Liver (tissue), 9 donors: ENCODE results near the gene TMEM108. TPM values are rescaled to one million over a fixed set of nuclear protein-coding genes. Genes with fewer than 3 reads are reported as not detected.

Experiments used
- DNase-seq: peaks from one replicate; pipeline ENCODE4 v3.0.0-alpha.2; 2017; ENCODE audit warnings: low spot score
- H3K27ac ChIP-seq, 2 donors: one replicate each; pipeline ENCODE4 v1.7.0; 2013; ENCODE audit warnings: inconsistent platforms in 2 of 2, low read length in 2 of 2, control low read depth in 1 of 2, low read depth in 1 of 2, mild to moderate bottlenecking in 1 of 2
- H3K27me3 ChIP-seq, 4 donors: one replicate each; pipeline versions ENCODE4 v1.6.1 to v1.7.0; 2013; ENCODE audit warnings: low read length in 3 of 4, inconsistent platforms in 1 of 4, mild to moderate bottlenecking in 1 of 4, moderate library complexity in 1 of 4; ENCODE audit not compliant: control insufficient read depth in 4 of 4, insufficient read depth in 4 of 4
- H3K36me3 ChIP-seq, 4 donors: one replicate each; pipeline versions ENCODE4 v1.6.1 to v1.7.0; 2013; ENCODE audit warnings: low read length in 3 of 4, mild to moderate bottlenecking in 3 of 4, low read depth in 1 of 4, moderate library complexity in 1 of 4; ENCODE audit not compliant: control insufficient read depth in 4 of 4, insufficient read depth in 3 of 4
- H3K4me1 ChIP-seq, 4 donors: one replicate each; pipeline versions ENCODE4 v1.6.1 to v1.7.0; 2013; ENCODE audit warnings: low read length in 3 of 4, mild to moderate bottlenecking in 3 of 4, moderate library complexity in 1 of 4; ENCODE audit not compliant: control insufficient read depth in 4 of 4, insufficient read depth in 4 of 4
- H3K4me3 ChIP-seq, 3 donors: one replicate each; pipeline versions ENCODE4 v1.6.1 to v1.7.0; 2013; ENCODE audit warnings: low read length in 3 of 3, control low read depth in 1 of 3, low read depth in 1 of 3, mild to moderate bottlenecking in 1 of 3
- H3K9ac ChIP-seq, 2 donors: one replicate each; pipeline ENCODE4 v1.7.0; 2013; ENCODE audit warnings: low read length in 2 of 2, mild to moderate bottlenecking in 2 of 2, moderate library complexity in 2 of 2, control low read depth in 1 of 2, low read depth in 1 of 2
- H3K9me3 ChIP-seq, 4 donors: one replicate each; pipeline versions ENCODE4 v1.6.1 to v1.7.0; 2013; ENCODE audit warnings: low read length in 3 of 4; ENCODE audit not compliant: control insufficient read depth in 4 of 4
- ATF3 ChIP-seq: IDR thresholded peaks from 2 replicates; pipeline ENCODE4 v1.6.1; 2016; ENCODE audit warnings: antibody characterized with exemption
- EGR1 ChIP-seq, 2 donors: IDR thresholded peaks; 2 replicates each; pipeline ENCODE4 v1.6.1; 2016 to 2018; ENCODE audit warnings: antibody characterized with exemption in 2 of 2, low read depth in 2 of 2
- FOXA1 ChIP-seq: IDR thresholded peaks from 2 replicates; pipeline ENCODE4 v1.6.1; 2016; ENCODE audit warnings: antibody characterized with exemption
- FOXA2 ChIP-seq: IDR thresholded peaks from 2 replicates; pipeline ENCODE4 v1.6.1; 2016; ENCODE audit warnings: antibody characterized with exemption
- GABPA ChIP-seq, 2 donors: IDR thresholded peaks in 1 of 2; conservative IDR thresholded peaks in 1 of 2; 2 replicates each; pipeline ENCODE4 v1.6.1; 2016; ENCODE audit warnings: antibody characterized with exemption in 2 of 2, mild to moderate bottlenecking in 1 of 2, moderate library complexity in 1 of 2
- HNF4A ChIP-seq, 2 donors: conservative IDR thresholded peaks; 2 replicates each; pipeline ENCODE4 v1.6.1; 2016; ENCODE audit warnings: antibody characterized with exemption in 2 of 2, mild to moderate bottlenecking in 2 of 2
- HNF4G ChIP-seq: IDR thresholded peaks from 2 replicates; pipeline ENCODE4 v1.6.1; 2016; ENCODE audit warnings: antibody characterized with exemption
- JUND ChIP-seq, 2 donors: IDR thresholded peaks; 2 replicates each; pipeline ENCODE4 v1.6.1; 2016; ENCODE audit warnings: antibody characterized with exemption in 2 of 2
- NR2F2 ChIP-seq: IDR thresholded peaks from 2 replicates; pipeline ENCODE4 v1.6.1; 2016; ENCODE audit warnings: antibody characterized with exemption
- RAD21 ChIP-seq, 2 donors: IDR thresholded peaks; 2 replicates each; pipeline ENCODE4 v1.6.1; 2016; ENCODE audit warnings: antibody characterized with exemption in 2 of 2, mild to moderate bottlenecking in 2 of 2
- RXRA ChIP-seq, 2 donors: IDR thresholded peaks; 2 replicates each; pipeline ENCODE4 v1.6.1; 2017 to 2018; ENCODE audit warnings: antibody characterized with exemption in 2 of 2, mild to moderate bottlenecking in 1 of 2
- SP1 ChIP-seq: IDR thresholded peaks from 2 replicates; pipeline ENCODE4 v1.6.1; 2018; ENCODE audit warnings: antibody characterized with exemption, mild to moderate bottlenecking
- TAF1 ChIP-seq: conservative IDR thresholded peaks from 2 replicates; pipeline ENCODE4 v1.6.1; 2016; ENCODE audit warnings: antibody characterized with exemption, mild to moderate bottlenecking
- YY1 ChIP-seq: IDR thresholded peaks from 2 replicates; pipeline ENCODE4 v1.6.1; 2016; ENCODE audit warnings: antibody characterized with exemption, mild to moderate bottlenecking
- ZBTB33 ChIP-seq: IDR thresholded peaks from 2 replicates; pipeline ENCODE4 v1.6.1; 2016; ENCODE audit warnings: antibody characterized with exemption
- WGBS: extraction: QIAGEN DNeasy Blood & Tissue Kit; methylation state at CpG from one replicate; pipeline ENCODE4 v1.1.7; 2013; 5-methylcytosine and 5-hydroxymethylcytosine counted together
- polyA plus RNA-seq, 2 donors: library from polyadenylated mRNA; stranded (reverse) in 1 of 2; unstranded in 1 of 2; fragments of 200-250 nt in 1 of 2; fragments of >200 nt in 1 of 2; fragmentation: Nextera tagmentation in 1 of 2; extraction: Ambion mirVana in 1 of 2; gene quantifications; one replicate each; pipeline versions ENCODE4 v1.2.1 to v1.2.3, GENCODE V29; 2013 to 2015
- total RNA-seq, 2 donors: library from RNA; depleted of rRNA; stranded (reverse); fragments of >200 nt; gene quantifications; one replicate each; pipeline ENCODE4 v1.2.3, GENCODE V29; 2014
- TF ChIP-seq, protein P1 (sequence below): fragments of 150-350 bp; IDR thresholded peaks from 2 replicates; pipeline ENCODE4 v1.5.1; 2017; ENCODE audit warnings: improper control_type of control experiment, low read depth, low read length; ENCODE audit not compliant: missing input control
- TF ChIP-seq, protein P2 (sequence below): IDR thresholded peaks from 2 replicates; pipeline ENCODE4 v1.6.1; 2016; ENCODE audit warnings: antibody characterized with exemption
- TF ChIP-seq, protein P3 (sequence below): IDR thresholded peaks from 2 replicates; pipeline ENCODE4 v1.6.1; 2016; ENCODE audit warnings: antibody characterized with exemption, mild to moderate bottlenecking
- donor health status: healthy.
- donor health status: healthy.
- donor health status: healthy.
- donor health status: healthy.
- donor health status: healthy.

Gene TMEM108
- total and polyA plus RNA-seq, 4 donors: 0.05 to 0.10 TPM; not detected in 2

- Histone ChIP-seq H3K36me3 (no peaks in the 10 kb centered on the region), H3K9ac (no peak overlapping the region), H3K4me1 (no peaks in the 10 kb centered on the region), H3K27ac (no peak overlapping the region), H3K9me3 (no peaks in the 10 kb centered on the region), H3K4me3 (no peak overlapping the region), H3K27me3 (no peaks in the 10 kb centered on the region)
- 94% methylated on average over 4 of the region's 4 CpGs for WGBS
- TF ChIP-seq, protein P1, sequence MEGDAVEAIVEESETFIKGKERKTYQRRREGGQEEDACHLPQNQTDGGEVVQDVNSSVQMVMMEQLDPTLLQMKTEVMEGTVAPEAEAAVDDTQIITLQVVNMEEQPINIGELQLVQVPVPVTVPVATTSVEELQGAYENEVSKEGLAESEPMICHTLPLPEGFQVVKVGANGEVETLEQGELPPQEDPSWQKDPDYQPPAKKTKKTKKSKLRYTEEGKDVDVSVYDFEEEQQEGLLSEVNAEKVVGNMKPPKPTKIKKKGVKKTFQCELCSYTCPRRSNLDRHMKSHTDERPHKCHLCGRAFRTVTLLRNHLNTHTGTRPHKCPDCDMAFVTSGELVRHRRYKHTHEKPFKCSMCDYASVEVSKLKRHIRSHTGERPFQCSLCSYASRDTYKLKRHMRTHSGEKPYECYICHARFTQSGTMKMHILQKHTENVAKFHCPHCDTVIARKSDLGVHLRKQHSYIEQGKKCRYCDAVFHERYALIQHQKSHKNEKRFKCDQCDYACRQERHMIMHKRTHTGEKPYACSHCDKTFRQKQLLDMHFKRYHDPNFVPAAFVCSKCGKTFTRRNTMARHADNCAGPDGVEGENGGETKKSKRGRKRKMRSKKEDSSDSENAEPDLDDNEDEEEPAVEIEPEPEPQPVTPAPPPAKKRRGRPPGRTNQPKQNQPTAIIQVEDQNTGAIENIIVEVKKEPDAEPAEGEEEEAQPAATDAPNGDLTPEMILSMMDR: no peak
- TF ChIP-seq YY1: no peak
- TF ChIP-seq HNF4A (conservative IDR thresholded peaks at IDR 0.05): no peak
- no peak for TF ChIP-seq GABPA (IDR thresholded peaks at IDR 0.05 in 1 of 2, conservative IDR thresholded peaks at IDR 0.05 in 1 of 2)
- TF ChIP-seq FOXA1: no peak
- TF ChIP-seq ATF3: no peak
- no peak for TF ChIP-seq TAF1
- no peak for TF ChIP-seq FOXA2
- no peak for TF ChIP-seq NR2F2
- TF ChIP-seq JUND (IDR thresholded peaks at IDR 0.05): no peak
- TF ChIP-seq, protein P2, sequence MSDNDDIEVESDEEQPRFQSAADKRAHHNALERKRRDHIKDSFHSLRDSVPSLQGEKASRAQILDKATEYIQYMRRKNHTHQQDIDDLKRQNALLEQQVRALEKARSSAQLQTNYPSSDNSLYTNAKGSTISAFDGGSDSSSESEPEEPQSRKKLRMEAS: no peak
- no peak for TF ChIP-seq EGR1 (IDR thresholded peaks at IDR 0.05; ENCODE audit: low read depth in 2 of 2)
- TF ChIP-seq RAD21 (IDR thresholded peaks at IDR 0.05): no peak
- DNase-seq: no peak
These were observed 326.5 kb downstream of the TMEM108 start for GRCh38 chr3:133364704-133365103.

DNA sequence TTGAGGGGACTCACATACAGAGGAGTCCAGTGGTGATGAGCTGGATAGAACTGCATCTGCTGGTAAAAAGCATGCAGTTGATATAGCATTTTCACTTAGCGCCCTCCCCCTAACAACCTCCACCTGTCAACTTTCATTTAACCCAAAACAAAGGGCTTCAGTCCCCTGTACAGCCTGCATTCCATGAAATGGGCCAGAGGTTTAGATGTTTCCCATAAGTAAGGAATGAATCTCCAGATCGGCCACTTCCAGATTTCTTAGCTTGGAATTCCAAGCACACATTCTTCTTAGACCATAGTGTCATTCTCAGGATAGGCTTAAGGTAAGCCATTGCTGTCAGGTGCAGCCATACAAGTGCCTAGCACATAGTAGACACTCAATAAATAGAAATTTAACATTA is 328.7 kb downstream of the TMEM108 start:
- WGBS: 95% methylated on average over 2 of the region's 2 CpGs
- H3K9me3 ChIP-seq: no peaks in the 10 kb centered on the region
- H3K4me1 ChIP-seq: no peaks in the 10 kb centered on the region
- H3K27ac ChIP-seq: no peak overlapping the region
- no peak overlapping the region for H3K9ac ChIP-seq
- DNase-seq: no peak
- no peaks in the 10 kb centered on the region for H3K27me3 ChIP-seq
- no peaks in the 10 kb centered on the region for H3K36me3 ChIP-seq
- TF ChIP-seq EGR1 (IDR thresholded peaks at IDR 0.05; ENCODE audit: low read depth in 2 of 2) (no peak), NR2F2 (no peak)
- TF ChIP-seq, protein P2: no peak
- H3K4me3 ChIP-seq: no peak overlapping the region

DNA sequence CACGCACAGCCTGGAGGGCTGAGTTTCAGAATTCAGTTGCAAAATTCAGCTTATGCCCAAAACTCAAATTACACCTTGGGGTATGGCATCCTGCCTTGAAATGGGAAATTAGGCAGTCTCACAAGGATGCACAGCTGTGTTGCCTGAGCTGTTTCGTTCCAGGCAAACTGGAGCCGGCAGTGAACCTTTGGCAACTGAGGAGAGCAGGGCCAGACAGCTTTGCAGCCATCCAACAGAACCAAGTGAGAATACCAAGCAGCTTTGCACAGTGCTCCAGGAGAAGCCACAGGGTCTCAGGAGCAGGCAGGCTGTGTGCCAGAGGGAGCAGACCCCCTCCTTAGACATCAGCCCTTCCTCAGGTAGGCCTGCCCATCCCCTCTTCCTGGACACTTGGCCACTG is 329.2 kb downstream of the TMEM108 start:
- H3K9me3 ChIP-seq: no peaks in the 10 kb centered on the region
- WGBS: 94% methylated on average over 3 of the region's 3 CpGs
- no peaks in the 10 kb centered on the region for H3K36me3 ChIP-seq
- DNase-seq: no peak
- no peak overlapping the region for H3K27ac ChIP-seq
- H3K9ac ChIP-seq: no peak overlapping the region
- H3K27me3 ChIP-seq: no peaks in the 10 kb centered on the region
- no peaks in the 10 kb centered on the region for H3K4me1 ChIP-seq
- no peak overlapping the region for H3K4me3 ChIP-seq
- TF ChIP-seq NR2F2: no peak
- TF ChIP-seq HNF4A (conservative IDR thresholded peaks at IDR 0.05): no peak
- no peak for TF ChIP-seq FOXA2
- no peak for TF ChIP-seq RAD21 (IDR thresholded peaks at IDR 0.05)
- TF ChIP-seq FOXA1: no peak
- no peak for TF ChIP-seq EGR1 (IDR thresholded peaks at IDR 0.05; ENCODE audit: low read depth in 2 of 2)
- no peak for TF ChIP-seq TAF1
- no peak for TF ChIP-seq HNF4G
- TF ChIP-seq ZBTB33: no peak
- TF ChIP-seq, protein P2: no peak
- no peak for TF ChIP-seq RXRA (IDR thresholded peaks at IDR 0.05)
- TF ChIP-seq YY1: no peak
- TF ChIP-seq SP1: no peak
- TF ChIP-seq GABPA (IDR thresholded peaks at IDR 0.05 in 1 of 2, conservative IDR thresholded peaks at IDR 0.05 in 1 of 2): no peak
- TF ChIP-seq, protein P3, sequence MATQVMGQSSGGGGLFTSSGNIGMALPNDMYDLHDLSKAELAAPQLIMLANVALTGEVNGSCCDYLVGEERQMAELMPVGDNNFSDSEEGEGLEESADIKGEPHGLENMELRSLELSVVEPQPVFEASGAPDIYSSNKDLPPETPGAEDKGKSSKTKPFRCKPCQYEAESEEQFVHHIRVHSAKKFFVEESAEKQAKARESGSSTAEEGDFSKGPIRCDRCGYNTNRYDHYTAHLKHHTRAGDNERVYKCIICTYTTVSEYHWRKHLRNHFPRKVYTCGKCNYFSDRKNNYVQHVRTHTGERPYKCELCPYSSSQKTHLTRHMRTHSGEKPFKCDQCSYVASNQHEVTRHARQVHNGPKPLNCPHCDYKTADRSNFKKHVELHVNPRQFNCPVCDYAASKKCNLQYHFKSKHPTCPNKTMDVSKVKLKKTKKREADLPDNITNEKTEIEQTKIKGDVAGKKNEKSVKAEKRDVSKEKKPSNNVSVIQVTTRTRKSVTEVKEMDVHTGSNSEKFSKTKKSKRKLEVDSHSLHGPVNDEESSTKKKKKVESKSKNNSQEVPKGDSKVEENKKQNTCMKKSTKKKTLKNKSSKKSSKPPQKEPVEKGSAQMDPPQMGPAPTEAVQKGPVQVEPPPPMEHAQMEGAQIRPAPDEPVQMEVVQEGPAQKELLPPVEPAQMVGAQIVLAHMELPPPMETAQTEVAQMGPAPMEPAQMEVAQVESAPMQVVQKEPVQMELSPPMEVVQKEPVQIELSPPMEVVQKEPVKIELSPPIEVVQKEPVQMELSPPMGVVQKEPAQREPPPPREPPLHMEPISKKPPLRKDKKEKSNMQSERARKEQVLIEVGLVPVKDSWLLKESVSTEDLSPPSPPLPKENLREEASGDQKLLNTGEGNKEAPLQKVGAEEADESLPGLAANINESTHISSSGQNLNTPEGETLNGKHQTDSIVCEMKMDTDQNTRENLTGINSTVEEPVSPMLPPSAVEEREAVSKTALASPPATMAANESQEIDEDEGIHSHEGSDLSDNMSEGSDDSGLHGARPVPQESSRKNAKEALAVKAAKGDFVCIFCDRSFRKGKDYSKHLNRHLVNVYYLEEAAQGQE: no peak
- no peak for TF ChIP-seq ATF3
